Metanephros (tissue), 1 donor: ENCODE results near the gene SPIRE2. TPM values are rescaled to one million over a fixed set of nuclear protein-coding genes. Genes with fewer than 3 reads are reported as not detected.

Experiments
- total RNA-seq: library from RNA; depleted of rRNA; stranded (reverse); fragments of >200 nt; gene quantifications from one replicate; pipeline ENCODE4 v1.2.3, GENCODE V29; 2014

SPIRE2 gene
- 7.9 TPM for total RNA-seq

DNA sequence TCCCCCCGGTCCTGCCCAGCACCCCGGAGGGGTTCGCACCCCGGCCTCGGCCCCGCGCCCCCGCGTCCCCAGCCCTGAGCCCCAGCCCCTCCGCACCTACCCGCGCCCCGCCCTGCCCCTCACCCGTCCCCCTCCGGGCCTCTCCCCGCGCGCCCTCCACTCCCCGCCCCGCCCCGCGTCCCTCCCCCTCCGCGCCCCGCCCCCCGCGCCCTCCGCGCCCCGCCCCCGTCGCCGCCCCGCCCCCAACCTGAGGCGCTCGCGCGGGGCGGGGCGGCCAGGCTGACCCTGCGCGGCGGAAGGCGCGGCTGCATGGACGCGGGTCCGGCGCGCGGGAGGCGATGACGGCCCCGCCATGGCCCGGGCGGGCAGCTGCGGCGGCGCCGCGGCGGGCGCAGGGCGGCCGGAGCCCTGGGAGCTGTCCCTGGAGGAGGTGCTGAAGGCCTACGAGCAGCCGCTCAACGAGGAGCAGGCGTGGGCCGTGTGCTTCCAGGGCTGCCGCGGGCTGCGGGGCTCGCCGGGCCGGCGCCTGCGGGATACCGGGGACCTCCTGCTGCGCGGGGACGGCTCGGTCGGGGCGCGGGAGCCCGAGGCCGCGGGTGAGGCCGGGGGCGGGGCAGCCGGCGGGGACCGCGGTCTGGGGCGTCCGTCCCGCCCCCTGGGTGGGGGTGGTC is at the start of gene SPIRE2:
SPIRE2 (plus strand) TSS at position 277 of the 671 bp plus-strand sequence; CDS start at position 353, 76 bp downstream.

GRCh38 chr16:89873109-89873971 is 45.1 kb downstream of the SPIRE2 start, which contains the start of gene TCF25:
TSS of gene TCF25 (plus strand) at chr16:89873592. CDS start at chr16:89873668, 76 bp downstream.

GRCh38 chr16:89918453-89919347 is 90.4 kb downstream of the SPIRE2 start, which contains the start of gene MC1R:
TSS of gene MC1R (plus strand) at chr16:89918862. CDS start at chr16:89919259, 397 bp downstream.

Other genes with a start within 250 kb of the SPIRE2 start
- gene DPEP1, start 214.8 kb upstream of the SPIRE2 start, total RNA-seq, result 42.4 TPM
- 58.0 TPM for gene CHMP1A, start 170.8 kb upstream of the SPIRE2 start, total RNA-seq
- 10.5 TPM for gene SPATA33, start 170.6 kb upstream of the SPIRE2 start, total RNA-seq
- 64.4 TPM for gene CDK10, start 141.8 kb upstream of the SPIRE2 start, total RNA-seq
- gene SPATA2L, start 126.8 kb upstream of the SPIRE2 start, total RNA-seq, result 14.5 TPM
- 9.9 TPM for gene VPS9D1, start 107.6 kb upstream of the SPIRE2 start, total RNA-seq
- gene ZNF276, start 106.9 kb upstream of the SPIRE2 start, total RNA-seq, result 29.6 TPM
- 20.0 TPM for gene FANCA, start 11.8 kb upstream of the SPIRE2 start, total RNA-seq
- 141 TPM for gene TCF25, start 45.1 kb downstream of the SPIRE2 start, total RNA-seq
- gene MC1R, start 90.4 kb downstream of the SPIRE2 start, total RNA-seq, result 3.3 TPM
- gene TUBB3, start 94.9 kb downstream of the SPIRE2 start, total RNA-seq, result 12.0 TPM
- gene DEF8, start 120.3 kb downstream of the SPIRE2 start, total RNA-seq, result 66.1 TPM
- 7.5 TPM for gene DBNDD1, start 191.0 kb downstream of the SPIRE2 start, total RNA-seq
- 0.18 TPM for gene PRDM7, start 248.9 kb downstream of the SPIRE2 start, total RNA-seq